Measurements from ENCODE around the gene AHNAK2.

AHNAK2 gene

DNA sequence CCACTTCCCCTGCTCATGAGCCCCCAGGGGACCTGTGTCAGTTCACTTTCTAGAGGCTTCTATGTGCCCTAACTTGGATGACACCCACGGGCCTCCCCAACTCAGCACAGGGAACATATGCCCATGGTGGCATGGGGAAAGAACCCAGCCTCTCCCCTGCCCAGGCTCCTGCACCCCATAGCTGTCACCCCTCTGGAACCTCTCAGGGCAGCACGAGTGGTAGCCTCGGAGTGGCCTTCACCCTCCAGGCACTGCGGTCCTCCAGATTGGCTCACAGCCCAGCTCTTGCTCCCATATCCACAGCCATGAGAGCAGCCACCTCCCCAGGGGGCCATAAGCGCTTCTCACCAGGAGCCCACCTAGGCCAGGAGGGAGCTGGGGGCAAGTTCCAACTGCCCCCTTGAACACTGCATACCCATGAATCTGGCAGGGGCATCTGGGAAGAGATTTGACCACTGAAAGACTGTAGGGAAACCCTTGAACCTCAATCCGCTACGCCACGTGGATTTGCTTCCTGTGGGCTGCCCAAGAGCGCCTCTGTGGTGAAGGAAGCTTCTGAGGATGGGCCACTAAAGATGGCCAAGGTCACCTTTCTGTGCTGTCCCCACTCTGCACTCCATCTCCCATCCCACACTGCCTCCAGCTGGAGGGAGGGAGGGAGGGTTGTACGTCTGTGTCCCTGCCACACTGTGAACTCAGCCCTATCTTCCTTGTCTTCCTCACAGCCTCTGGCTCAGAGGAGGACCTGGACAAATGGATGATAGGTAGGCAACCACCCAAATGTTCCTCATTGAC lies 41.6 kb downstream of the AHNAK2 start:
- DNase-seq = no peak

DNA sequence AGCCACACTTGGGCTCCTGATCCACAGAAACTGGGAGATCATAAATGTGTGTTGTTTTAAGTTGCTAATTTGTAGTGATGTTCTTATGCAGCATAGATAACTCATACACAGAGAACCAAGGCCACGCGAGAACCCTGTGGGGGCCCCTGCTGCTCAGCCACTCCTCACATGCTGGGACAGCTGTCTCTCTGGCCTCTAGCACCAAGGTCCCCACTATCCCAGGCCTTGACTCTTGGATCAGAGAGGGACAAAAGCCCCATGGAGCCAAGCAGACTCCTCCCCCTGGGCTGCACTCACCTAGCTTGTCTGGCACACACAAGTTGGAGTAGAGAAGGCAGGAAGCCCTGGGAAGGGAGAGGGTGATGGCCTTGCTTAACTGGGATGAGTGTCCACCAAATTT lies 42.2 kb downstream of the AHNAK2 start:
- DNase-seq = no peak

DNA sequence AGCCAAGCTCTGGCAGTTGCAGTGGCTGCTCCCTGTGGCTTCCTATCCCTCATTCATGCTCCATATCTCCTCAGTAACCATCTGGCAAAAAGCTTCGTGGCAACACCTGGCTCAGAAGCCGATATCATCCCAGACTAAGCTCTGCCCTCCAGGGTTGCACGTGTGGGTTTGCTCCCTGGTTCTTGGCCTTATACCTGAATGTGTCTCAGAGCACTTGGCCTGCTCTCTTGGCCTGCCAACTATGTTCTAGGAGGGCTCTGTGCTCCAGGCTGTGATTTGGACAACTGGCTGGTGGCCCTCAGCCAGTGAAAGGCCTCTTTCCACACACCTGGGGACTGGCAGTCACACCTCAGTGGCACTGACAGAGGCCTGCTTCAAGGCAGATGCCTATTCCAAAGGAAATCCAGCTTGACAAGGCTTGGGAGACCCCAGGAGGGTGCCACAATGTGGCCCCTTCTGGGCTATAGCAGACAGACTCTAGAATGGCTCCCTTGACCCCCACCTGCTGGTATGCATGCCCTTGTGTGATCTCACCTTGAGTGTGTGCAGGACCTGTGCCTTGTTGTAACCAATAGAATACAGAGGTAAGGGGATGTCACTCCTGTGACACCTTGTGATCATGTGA lies 43.0 kb downstream of the AHNAK2 start:
- no peak for DNase-seq

DNA sequence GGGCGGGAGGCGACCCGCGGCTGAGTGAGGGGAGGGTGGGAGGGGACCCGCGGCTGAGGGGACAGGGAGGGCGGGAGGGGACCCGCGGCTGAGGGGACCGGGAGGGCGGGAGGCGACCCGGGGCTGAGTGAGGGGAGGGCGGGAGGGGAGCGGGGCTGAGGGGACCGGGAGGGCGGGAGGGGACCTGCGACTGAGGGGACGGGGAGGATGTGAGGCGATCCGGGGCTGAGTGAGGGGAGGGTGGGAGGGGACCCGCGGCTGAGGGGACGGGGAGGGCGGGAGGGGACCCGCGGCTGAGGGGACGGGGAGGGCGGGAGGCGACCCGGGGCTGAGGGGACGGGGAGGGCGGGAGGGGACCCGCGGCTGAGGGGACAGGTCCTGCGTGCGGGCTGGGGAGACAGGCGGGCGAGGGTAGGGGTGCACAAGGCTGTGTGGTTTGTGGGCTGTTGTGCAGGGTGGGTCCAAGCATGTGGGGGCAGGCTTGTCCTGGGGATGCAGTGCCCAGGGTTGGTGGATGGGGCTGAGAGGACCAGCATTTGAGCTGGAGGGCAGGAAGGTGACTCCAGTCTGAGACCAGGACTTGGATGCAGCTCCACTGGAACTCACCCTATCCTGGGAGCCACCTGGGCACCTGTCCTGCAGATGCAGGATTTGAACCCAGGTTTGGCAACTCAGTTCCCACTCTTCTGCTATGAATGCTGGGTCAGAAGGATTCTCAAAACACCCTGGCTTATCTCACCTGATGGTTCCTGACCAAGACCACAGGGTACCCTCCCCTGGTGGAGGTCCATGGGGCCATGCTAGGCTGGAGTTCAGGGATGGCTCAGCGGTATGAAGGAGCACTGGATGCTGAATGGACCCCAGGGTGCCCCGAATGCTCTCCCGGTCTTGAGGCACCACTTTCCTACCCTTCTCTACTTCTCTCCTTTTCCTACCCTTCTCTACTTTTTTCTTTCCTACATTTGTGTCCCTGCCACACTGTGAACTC lies 44.1 kb downstream of the AHNAK2 start:
- DNase-seq = no peak

DNA sequence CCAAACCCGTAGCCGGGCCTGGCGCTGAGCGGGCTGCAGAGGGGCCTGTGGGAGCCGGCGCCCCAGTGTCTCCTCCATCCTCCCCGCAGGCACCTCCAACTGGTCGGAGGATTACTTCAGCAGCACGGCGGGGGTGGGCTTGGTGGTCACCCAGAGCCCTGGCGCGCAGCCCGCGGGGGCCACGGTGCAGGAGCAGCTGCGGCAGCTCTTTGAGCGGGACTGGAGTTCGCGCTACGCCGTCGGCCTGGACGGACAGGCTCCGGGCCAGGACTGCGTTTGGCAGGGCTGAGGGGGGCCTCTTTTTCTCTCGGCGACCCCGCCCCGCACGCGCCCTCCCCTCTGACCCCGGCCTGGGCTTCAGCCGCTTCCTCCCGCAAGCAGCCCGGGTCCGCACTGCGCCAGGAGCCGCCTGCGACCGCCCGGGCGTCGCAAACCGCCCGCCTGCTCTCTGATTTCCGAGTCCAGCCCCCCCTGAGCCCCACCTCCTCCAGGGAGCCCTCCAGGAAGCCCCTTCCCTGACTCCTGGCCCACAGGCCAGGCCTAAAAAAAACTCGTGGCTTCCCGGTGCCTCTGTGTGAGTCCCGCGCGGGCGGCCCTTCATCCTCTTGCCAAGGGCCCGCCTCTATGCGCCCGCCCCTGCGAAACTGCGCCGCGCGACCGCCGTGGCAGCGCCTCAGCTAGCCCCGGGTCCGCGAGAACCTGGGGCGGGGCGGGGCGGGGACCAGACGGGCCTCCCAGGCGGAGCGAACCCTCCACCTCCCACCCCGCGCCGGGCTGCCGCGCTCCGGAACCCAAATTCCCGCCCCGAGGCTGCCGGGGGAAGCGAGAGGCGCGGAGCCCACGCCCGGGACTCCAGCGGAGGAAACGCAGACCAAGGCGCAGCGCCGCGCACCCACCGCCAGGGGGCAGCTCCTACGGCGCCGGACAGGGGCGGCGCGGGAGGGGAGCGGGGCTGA lies 45.2 kb downstream of the AHNAK2 start:
- DNase-seq = peak; percentile 84

DNA sequence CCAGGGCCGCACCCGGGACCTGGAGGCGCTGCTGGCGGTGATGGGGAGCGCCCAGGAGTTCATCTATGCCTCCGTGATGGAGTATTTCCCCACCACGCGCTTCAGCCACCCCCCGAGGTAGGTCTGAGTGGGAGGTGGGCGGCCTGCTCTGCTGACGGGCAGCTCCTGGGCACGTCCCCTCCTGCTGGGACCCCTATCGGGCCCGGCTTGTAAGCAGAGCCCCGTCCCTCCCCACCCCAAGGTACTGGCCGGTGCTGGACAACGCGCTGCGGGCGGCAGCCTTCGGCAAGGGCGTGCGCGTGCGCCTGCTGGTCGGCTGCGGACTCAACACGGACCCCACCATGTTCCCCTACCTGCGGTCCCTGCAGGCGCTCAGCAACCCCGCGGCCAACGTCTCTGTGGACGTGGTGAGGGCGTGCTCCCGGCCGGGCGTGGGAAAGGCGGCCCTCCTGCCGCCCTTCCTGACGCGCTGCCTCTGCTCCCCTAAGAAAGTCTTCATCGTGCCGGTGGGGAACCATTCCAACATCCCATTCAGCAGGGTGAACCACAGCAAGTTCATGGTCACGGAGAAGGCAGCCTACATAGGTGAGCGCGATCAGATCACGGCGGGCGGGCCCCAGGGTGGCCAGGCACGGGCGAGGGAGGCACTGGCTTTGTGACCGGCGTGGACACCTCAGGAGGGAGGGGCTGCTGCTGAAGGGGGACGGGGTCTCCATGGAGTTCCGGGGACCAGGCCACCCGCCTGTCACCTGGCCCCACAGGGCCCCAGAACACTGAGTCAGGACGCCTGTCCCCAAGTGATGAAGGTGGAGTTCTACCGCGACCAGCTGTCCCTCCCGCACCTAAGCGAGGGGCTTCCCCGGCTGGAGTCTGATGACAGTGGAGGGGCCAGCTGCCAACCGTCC lies 46.2 kb downstream of the AHNAK2 start:
- no peak for DNase-seq

DNA sequence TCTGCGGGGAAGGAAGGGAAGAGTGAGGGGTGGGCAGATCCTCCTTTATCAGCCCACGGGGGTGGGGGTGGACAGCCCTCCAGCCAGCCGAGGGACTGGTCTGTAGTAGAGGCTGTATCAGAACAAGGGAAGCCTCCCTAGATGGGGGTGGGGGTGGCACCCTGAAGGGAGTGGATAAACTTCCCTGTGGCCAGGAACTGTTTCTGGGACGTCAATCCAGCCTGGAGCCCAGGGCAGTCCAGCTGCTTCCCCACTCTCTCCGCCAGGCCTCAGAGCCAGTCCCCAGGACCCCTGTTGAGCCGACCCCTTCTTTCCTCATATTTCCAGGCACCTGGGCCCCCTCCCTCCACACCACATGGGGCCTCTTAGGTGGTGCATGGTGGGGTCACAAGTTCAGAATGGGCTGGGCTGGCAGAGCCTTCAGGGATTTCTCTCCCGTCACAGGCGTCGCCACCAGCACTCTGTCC lies 46.8 kb downstream of the AHNAK2 start:
- no peak for DNase-seq

DNA sequence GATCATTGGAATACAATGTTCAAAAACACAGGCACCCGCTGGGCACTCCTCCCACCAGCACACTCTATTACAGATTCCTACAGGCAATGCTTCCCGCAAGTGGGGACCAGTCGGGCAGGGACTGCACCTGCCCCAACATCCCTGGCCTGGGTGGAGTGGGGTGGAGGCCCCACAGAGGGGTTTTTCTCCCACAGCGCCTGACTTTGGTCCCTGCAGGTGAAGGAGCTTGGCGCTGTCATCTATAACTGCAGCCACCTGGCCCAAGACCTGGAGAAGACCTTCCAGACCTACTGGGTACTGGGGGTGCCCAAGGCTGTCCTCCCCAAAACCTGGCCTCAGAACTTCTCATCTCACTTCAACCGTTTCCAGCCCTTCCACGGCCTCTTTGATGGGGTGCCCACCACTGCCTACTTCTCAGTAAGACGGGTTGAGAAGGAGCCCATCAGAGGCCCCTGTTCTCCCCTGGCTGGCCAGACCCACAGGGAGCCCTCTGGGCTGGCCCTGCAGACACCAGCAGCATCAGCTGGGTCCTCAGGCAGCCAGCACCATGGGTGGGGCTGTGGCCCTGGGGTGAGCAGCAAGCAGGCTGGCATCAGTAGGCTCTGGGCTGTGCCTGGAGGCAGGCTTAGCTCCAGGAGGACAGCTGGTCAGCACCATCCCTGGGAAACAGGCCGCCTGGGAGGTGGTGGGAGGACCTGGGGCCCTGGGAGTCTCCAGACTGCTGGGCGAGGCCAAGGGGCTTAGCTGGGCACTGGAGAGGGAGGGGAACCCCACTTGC lies 47.5 kb downstream of the AHNAK2 start:
- no peak for DNase-seq

DNA sequence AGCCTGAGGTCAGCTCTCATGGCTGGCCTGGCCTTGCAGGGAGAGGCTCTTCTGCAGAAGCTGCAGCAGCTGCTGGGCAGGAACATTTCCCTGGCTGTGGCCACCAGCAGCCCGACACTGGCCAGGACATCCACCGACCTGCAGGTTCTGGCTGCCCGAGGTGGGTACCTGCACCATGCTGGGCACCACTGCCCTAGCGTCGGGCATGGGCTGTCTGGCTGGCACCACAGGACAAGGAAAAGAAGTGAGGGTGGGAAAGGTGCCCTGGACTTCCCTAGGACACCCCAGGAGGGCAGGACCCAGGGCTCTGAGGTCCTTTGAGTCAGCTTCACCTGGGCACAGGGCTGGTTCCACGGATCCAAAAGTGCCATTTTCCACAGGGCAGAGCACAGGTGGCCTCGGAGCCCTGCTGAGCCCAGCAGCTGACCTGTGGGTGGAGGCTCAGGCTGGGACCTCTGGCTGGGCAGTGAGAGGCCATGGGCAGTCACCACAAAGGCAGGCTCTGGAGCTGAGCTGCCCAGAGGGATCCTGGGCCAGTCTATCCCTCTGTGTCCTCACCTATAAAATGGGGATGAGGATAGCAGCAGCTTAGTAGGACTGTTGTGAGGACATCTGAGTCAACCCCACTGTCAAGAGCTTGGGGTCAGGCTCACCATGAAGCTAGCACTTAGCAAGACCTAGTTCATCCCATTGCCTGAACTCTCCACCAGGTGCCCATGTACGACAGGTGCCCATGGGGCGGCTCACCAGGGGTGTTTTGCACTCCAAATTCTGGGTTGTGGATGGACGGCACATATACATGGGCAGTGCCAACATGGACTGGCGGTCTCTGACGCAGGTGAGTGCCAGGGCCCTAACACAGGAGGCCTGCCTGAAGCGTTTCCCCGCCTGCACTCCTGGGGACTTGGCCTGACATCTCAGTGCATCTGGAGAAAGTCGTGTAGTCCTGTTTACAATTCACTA lies 48.6 kb downstream of the AHNAK2 start:
- DNase-seq = no peak

DNA sequence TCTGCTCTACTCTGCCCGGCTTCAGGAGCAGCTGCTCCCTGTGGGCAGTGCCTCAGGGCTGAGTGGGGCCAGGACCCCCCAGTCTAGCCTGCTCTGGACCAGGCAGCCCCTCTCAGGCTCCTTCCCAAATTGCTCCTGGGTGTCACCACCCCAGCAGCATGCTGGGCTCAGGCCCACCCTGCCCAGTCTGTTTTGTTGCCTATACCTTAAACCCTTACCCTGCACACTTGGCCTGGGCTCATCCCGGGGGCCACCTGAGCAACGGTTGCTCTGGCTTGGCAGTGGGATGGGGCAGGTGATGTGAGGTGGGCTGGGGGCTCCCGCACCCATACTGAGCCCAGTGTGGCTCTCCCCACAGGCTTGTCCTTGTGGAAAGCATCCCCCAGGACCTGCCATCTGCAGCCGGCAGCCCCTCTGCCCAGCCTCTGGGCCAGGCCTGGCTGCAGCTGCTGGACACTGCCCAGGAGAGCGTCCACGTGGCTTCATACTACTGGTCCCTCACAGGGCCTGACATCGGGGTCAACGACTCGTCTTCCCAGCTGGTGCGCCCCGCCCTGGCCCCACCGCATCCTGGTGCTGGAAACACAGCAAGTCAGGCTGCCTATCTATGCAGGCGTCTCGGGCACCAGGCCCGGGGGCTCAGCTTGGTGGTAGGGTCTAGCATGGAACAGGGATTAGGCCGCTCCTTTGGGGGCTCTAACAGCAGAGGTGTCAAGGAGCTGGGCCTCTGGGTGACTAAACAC lies 49.6 kb downstream of the AHNAK2 start:
- no peak for DNase-seq

DNA sequence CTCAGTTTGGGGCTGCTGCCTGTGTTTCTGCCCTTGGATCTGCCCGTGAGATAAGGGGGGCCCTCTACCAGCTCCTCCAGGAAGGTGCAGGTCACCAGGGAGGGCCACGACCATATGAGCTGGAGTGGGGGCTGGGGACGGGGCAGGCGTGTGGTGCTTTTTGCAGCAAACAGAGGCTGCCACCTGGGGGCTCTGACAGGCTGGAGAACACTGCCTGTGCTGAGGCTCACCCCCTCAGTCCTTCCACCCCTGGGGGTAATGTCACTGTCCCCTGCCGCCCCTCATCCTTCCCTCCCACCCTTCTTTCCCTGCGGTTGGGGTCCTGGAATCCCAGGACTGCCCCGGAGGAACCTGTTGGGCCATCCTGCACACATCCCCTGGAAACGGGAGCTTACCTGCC lies 50.3 kb downstream of the AHNAK2 start:
- DNase-seq = no peak

DNA sequence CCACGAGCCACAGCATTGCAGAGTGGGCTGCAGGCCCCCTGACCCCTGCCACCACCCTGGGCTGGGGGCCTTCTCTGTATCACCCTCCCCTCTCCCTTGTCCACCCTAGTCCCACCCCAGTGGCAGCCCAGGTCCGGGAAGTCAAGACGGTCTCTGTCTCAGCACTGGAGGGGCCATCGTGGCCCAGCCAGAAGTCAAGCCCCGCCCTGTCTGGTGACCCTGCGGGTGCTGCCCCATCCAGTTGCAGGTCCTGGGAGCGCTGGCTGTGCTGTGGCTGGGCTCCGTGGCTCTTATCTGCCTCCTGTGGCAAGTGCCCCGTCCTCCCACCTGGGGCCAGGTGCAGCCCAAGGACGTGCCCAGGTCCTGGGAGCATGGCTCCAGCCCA lies 50.8 kb downstream of the AHNAK2 start:
- DNase-seq = no peak

DNA sequence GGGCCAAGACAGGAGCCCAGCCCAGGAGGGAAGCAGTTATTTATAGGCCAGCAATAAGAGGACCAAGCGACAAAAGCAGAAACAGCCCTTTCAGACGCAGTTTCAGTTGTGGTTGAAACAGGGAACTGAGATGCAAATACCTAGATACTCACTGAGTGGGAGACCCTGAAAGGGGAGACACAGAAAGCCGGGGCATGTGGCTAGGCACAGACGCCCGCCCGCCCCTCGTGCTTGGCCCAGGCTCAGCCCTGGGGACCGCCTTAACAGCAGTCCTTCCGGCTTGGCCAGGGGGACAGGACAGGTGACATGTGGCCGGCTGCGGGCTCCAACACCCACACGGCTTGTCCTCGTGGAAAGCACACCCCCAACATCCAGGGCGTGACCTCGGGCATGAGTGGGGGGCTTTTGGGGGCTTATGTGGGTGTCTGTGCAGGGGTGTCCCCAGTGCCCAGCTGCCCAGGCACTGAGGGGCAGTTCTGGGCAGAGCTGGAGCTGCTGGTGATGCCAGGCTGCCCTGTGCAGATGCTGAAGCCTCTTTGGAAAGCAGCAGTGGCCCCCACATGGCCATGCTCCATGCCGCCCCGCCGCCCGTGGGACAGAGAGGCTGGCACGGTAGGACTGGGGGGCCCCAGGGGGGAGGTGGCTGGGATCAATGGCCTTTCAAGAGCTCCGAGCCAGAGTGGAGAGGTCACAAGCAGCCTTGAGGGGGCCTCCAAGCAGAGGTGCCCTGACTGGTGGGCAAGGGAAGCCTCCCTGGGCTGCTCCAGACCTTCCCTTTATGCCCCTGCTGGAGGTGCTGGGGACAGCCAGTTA lies 51.3 kb downstream of the AHNAK2 start:
- DNase-seq = no peak

DNA sequence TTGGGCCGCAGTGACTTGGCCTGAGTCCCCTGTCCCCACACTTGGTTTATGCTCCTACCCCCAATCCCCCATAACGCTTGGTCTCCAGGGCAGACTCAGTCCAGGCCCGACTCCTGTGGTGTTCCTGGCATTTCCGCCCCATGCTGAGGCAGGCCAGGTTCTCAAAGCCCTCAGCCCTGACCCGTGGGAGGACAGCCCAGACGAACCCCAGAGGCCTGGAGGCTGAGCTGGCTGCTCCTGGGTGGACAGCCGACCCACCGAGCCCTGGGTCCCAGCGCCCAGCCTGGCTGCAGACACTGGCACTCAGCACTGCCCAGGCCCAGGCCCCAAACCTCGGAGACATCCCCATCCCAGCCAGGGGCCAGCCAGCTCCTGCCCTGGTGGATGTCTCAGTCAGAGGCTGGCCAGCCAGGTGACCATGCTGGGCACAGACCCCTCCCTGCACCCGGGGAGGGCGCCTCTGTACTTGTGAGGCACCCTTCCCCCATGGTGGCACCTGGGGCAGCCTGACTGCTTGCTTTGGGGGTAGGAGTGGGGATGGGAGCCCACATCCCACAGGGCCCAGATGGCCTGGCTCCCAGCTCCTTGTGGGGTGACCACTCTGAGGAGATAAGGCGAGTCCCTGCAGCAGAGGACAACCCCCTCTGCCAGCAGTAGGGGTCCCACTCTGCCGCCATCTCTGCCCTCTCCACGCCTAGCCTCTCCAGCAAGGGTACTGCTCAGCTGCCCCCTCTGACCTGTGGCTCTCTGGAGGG lies 52.1 kb downstream of the AHNAK2 start:
- DNase-seq = no peak

DNA sequence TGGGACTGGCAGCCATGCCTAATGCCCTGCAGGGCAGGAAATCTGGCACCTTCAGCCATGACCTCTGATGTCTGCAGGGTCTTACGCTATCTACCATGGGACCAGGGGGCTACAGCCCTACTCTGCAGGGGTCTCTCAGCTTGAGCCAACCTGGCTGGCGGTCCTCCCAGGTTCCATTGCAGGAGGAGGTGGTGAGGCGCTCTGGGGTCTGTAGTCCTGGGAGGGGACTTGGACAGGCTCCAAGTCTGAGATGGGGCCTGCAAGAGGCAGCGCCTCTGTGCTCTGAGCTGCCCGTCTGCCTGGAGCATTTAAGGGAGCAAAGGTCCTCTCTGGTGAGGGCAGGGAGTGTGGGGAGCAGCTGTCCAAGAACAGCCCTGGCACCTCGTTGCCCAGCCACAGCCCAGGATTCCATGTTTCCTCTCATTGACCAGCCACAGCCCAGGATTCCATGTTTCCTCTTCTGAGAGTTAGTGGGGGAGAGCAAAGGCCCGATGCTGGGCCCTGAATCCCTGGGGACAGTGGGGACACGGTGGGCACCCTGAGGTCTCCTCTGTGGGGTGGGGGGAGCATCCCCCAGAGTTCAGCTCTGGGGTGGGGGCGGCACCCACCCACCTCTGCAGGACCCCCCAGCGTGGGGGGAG lies 52.8 kb downstream of the AHNAK2 start:
- no peak for DNase-seq
